Right hindlimb (tissue), 1 donor: ENCODE data around the gene KIDINS220.

Source experiments
- DNase-seq: peaks from one replicate; pipeline ENCODE4 v3.0.0-alpha.2; 2018

The KIDINS220 gene

GRCh38 chr2:8691859-8692437 is 145.5 kb downstream of the KIDINS220 start:
- no peak for DNase-seq

- DNase-seq = peak; percentile 80
Measured at GRCh38 chr2:8685697-8686358, 151.6 kb downstream of the KIDINS220 start.

GRCh38 chr2:8684878-8685696 is 152.3 kb downstream of the KIDINS220 start:
- peak; percentile 56 for DNase-seq

GRCh38 chr2:8684540-8684877 is 152.9 kb downstream of the KIDINS220 start:
- no peak for DNase-seq

GRCh38 chr2:8682719-8683667 is 154.4 kb downstream of the KIDINS220 start:
- peak; percentile 48 for DNase-seq

GRCh38 chr2:8681786-8682692 is 155.4 kb downstream of the KIDINS220 start, which contains the start of gene ID2:
TSS of gene ID2 (plus strand) at chr2:8682056. CDS start at chr2:8682166, 110 bp downstream.
- DNase-seq = peak; percentile 100

- DNase-seq = peak; percentile 65
Measured at GRCh38 chr2:8680822-8681760, 156.3 kb downstream of the KIDINS220 start.

GRCh38 chr2:8679827-8680731 is 157.3 kb downstream of the KIDINS220 start:
- DNase-seq = peak; percentile 49

GRCh38 chr2:8679567-8679826 is 157.9 kb downstream of the KIDINS220 start:
- DNase-seq = no peak
